Measurements from ENCODE around the gene FATE1. TPM values are rescaled to one million over a fixed set of nuclear protein-coding genes. Genes with fewer than 3 reads are reported as not detected.

Gene FATE1
- total and polyA plus RNA-seq, 2 of the 8 experiments (the other 6 are each of a cell fraction or from before 2014, with no cell fraction given) = 0.12 TPM; not detected in 1

GRCh38 chrX:151712253-151712652, 3.6 kb upstream of the FATE1 start:
- H3K4me2 ChIP-seq (ENCODE audit: insufficient read depth in 1 of 2, low read depth in 2 of 2, low read length in 2 of 2) = no peak overlapping the region
- ChIA-PET POLR2A (ENCODE audit: partially characterized antibody) (no interaction called here), CTCF (ENCODE audit: partially characterized antibody) (interaction anchor here (0.6 to 2.6 kb wide), 11 partner anchors 9 to 1109 kb away, joined by 3 to 9 read pairs (median 4); no protein-coding TSS in a partner anchor)
- H2BK20ac ChIP-seq (ENCODE audit: low read length) = no peak overlapping the region; the same call in 1 of the 2 replicates
- H2BK15ac ChIP-seq (ENCODE audit: low read length) = no peak overlapping the region
- no peaks in the 10 kb centered on the region for H3K23me2 ChIP-seq (ENCODE audit: low read depth, low read length)
- no peak overlapping the region for H3K23ac ChIP-seq (ENCODE audit: insufficient read length)
- no peak overlapping the region for H2AFZ ChIP-seq (ENCODE audit: low read length)
- H3K79me1 ChIP-seq (ENCODE audit: low read depth, low read length) = no peaks in the 10 kb centered on the region
- no peak overlapping the region for H4K5ac ChIP-seq (ENCODE audit: insufficient read length, low read depth, low read length)
- H3K79me2 ChIP-seq (ENCODE audit: control insufficient read depth in 1 of 2, insufficient read depth in 2 of 2, low read length in 2 of 2) = no peaks in the 10 kb centered on the region
- H2AK5ac ChIP-seq (ENCODE audit: low read depth, low read length) = no peak overlapping the region
- H3K9me3 ChIP-seq (ENCODE audit: insufficient read depth in 2 of 2, low read depth in 1 of 2, low read length in 1 of 2) = no peaks in the 10 kb centered on the region
- H2BK120ac ChIP-seq (replicated peaks; ENCODE audit: low read depth, low read length) = no peak overlapping the region
- H4K20me1 ChIP-seq (replicated peaks in 1 of 2; ENCODE audit: control insufficient read depth in 1 of 2, insufficient read depth in 2 of 2, low read length in 2 of 2) = no peaks in the 10 kb centered on the region
- H3K18ac ChIP-seq (ENCODE audit: extremely low read depth, low read length) = no peak overlapping the region
- no peak overlapping the region for H3K9ac ChIP-seq (replicated peaks in 1 of 4; ENCODE audit: extremely low read depth in 1 of 4, low read depth in 3 of 4, low read length in 3 of 4)
- no peak overlapping the region for H2BK5ac ChIP-seq (ENCODE audit: low read depth, low read length)
- 83% methylated on average over 1 of the region's 3 CpGs; no CpG with 5 or more reads in 1 of the 2 experiments for WGBS, 2 experiments (ENCODE audit: extremely low coverage in 1 of 2, insufficient coverage in 1 of 2, insufficient read length in 1 of 2, insufficient replicate concordance in 2 of 2, low coverage in 1 of 2, low lambda C conversion rate in 2 of 2, missing lambda C conversion rate in 1 of 2)
- no peak overlapping the region for H3K56ac ChIP-seq (replicated peaks; ENCODE audit: insufficient read length, low read depth, low read length)
- no peak for FAIRE-seq
- H3K27ac ChIP-seq (ENCODE audit: low read depth, low read length) = no peak overlapping the region
- H3K4ac ChIP-seq (replicated peaks; ENCODE audit: insufficient read length, low read depth, low read length) = no peak overlapping the region
- DNase-seq (ENCODE audit: low read depth in 1 of 2, low spot score in 2 of 2) = no peak
- H4K91ac ChIP-seq (replicated peaks; ENCODE audit: insufficient read length, low read length) = no peak overlapping the region
- H3K27me3 ChIP-seq (replicated peaks in 1 of 4; ENCODE audit: control insufficient read depth in 3 of 4, extremely low read depth in 1 of 4, insufficient read depth in 3 of 4, low read length in 3 of 4) = no peaks in the 10 kb centered on the region
- no peak overlapping the region for H3K4me3 ChIP-seq (ENCODE audit: extremely low read depth in 1 of 4, insufficient read depth in 2 of 4, low read depth in 3 of 4, low read length in 4 of 4)
- no peak overlapping the region for H3K14ac ChIP-seq (ENCODE audit: insufficient read length)
- peak overlapping the region; percentile 9; the same call in 1 of the 2 replicates for H2BK12ac ChIP-seq (ENCODE audit: low read depth, low read length)
- H3K36me3 ChIP-seq (ENCODE audit: control insufficient read depth in 2 of 4, insufficient read depth in 4 of 4, low read length in 3 of 4) = no peaks in the 10 kb centered on the region
- no peak overlapping the region for H4K8ac ChIP-seq (ENCODE audit: extremely low read depth, insufficient read depth, low read length)
- peaks cover 0 to 4% (median 1%) of the 10 kb centered on the region in 4 experiments; a peak in 3 of 7 replicates for H3K4me1 ChIP-seq (replicated peaks in 1 of 4; ENCODE audit: control insufficient read depth in 3 of 4, insufficient read depth in 4 of 4, low read length in 3 of 4)
- TF ChIP-seq MAFK (IDR thresholded peaks at IDR 0.05; ENCODE audit: low read depth, low read length) (no peak), BRCA1 (IDR thresholded peaks at IDR 0.05; ENCODE audit: low read depth, low read length) (no peak), RNF2 (IDR thresholded peaks at IDR 0.05; ENCODE audit: borderline replicate concordance, low read depth, low read length, missing control alignments, poor library complexity, severe bottlenecking) (no peak), NANOG (IDR thresholded peaks at IDR 0.05; ENCODE audit: insufficient read depth, low read depth, low read length, poor library complexity, severe bottlenecking) (no peak), RFX5 (IDR thresholded peaks at IDR 0.05; ENCODE audit: borderline replicate concordance, low read depth, low read length) (no peak), SIRT6 (IDR thresholded peaks at IDR 0.05; ENCODE audit: low read length) (no peak), CTCF (IDR thresholded peaks at IDR 0.05; ENCODE audit: control extremely low read depth in 1 of 3, insufficient read depth in 1 of 3, low read depth in 1 of 3, low read length in 3 of 3) (no peak), SRF (IDR thresholded peaks at IDR 0.05; ENCODE audit: low read depth, low read length) (no peak), CHD1 (IDR thresholded peaks at IDR 0.05; ENCODE audit: low read depth, low read length) (no peak), CBX8 (IDR thresholded peaks at IDR 0.05; ENCODE audit: borderline replicate concordance, low read depth, low read length) (no peak), CTBP2 (IDR thresholded peaks at IDR 0.05; ENCODE audit: borderline replicate concordance, insufficient read depth, insufficient read length, low read length) (no peak)

Measured in H1 (cell line).